Keratinocyte (primary cell): ENCODE data around the gene SAMD4B.

Experiments used
- CTCF ChIP-seq, 3 experiments: IDR thresholded peaks in 1 of 3; conservative IDR thresholded peaks in 1 of 3; optimal IDR thresholded peaks in 1 of 3; 2 replicates in 2 of 3; 3 replicates in 1 of 3; pipeline versions ENCODE3 to v1.5.1; 2011; ENCODE audit warnings: low read length in 3 of 3, mild to moderate bottlenecking in 3 of 3, moderate library complexity in 2 of 3, control low read depth in 1 of 3, inconsistent platforms in 1 of 3; ENCODE audit not compliant: insufficient read depth in 2 of 3; ENCODE audit errors: extremely low read depth in 1 of 3
- EZH2 ChIP-seq: IDR thresholded peaks from one replicate; pipeline ENCODE4 v1.6.1; 2012; ENCODE audit warnings: inconsistent platforms, mild to moderate bottlenecking, low read length, moderate library complexity

- TF ChIP-seq EZH2 (no peak), CTCF (optimal IDR thresholded peaks at IDR 0.05 in 1 of 3, IDR thresholded peaks at IDR 0.05 in 1 of 3, conservative IDR thresholded peaks at IDR 0.05 in 1 of 3; ENCODE audit: extremely low read depth in 1 of 3, insufficient read depth in 2 of 3, low read length in 3 of 3) (no peak)
Observed at GRCh38 chr19:39335168-39335548, 7.1 kb upstream of the SAMD4B start.
